Kidney (tissue), 14 donors: Measurements from ENCODE around the gene CRTC1. TPM values are rescaled to one million over a fixed set of nuclear protein-coding genes. Genes with fewer than 3 reads are reported as not detected.

Experiments used
- DNase-seq, 5 donors: peaks; one replicate each; pipeline ENCODE4 v3.0.0-alpha.2; 2013 to 2020
- FAIRE-seq: peaks from 2 replicates; lab custom pipeline; 2012; peaks lifted over from hg19 to GRCh38; lab: Jason Lieb, UNC
- H3K27ac ChIP-seq, 2 donors: one replicate each; pipeline ENCODE4 v1.7.0; 2013; ENCODE audit warnings: low read depth in 2 of 2, low read length in 2 of 2, inconsistent platforms in 1 of 2
- H3K27me3 ChIP-seq: one replicate; pipeline ENCODE4 v1.7.1; 2013; ENCODE audit warnings: low read length, inconsistent platforms; ENCODE audit not compliant: control insufficient read depth, insufficient read depth
- H3K36me3 ChIP-seq, 3 donors: one replicate each; pipeline versions ENCODE4 v1.7.0 to v1.7.1; 2013; ENCODE audit warnings: low read length in 3 of 3, control low read depth in 1 of 3, inconsistent platforms in 1 of 3; ENCODE audit not compliant: insufficient read depth in 3 of 3, control insufficient read depth in 2 of 3
- H3K4me1 ChIP-seq, 3 donors: one replicate each; pipeline versions ENCODE4 v1.7.0 to v1.7.1; 2013; ENCODE audit warnings: low read length in 3 of 3, inconsistent platforms in 1 of 3, low read depth in 1 of 3; ENCODE audit not compliant: control insufficient read depth in 2 of 3, insufficient read depth in 2 of 3
- H3K4me3 ChIP-seq, 3 donors: one replicate each; pipeline versions ENCODE4 v1.7.0 to v1.8.1; 2013; ENCODE audit warnings: low read length in 3 of 3, control low read depth in 1 of 3, inconsistent platforms in 1 of 3
- H3K9ac ChIP-seq, 3 donors: one replicate each; pipeline versions ENCODE4 v1.7.0 to v1.7.1; 2013; ENCODE audit warnings: low read length in 3 of 3, control low read depth in 1 of 3, inconsistent platforms in 1 of 3
- H3K9me3 ChIP-seq, 3 donors: one replicate each; pipeline versions ENCODE4 v1.7.0 to v1.7.1; 2013; ENCODE audit warnings: low read length in 3 of 3, control low read depth in 1 of 3, inconsistent platforms in 1 of 3; ENCODE audit not compliant: control insufficient read depth in 2 of 3, insufficient read depth in 1 of 3
- CTCF ChIP-seq: IDR thresholded peaks from 3 replicates; pipeline ENCODE4 v1.5.1; 2012; ENCODE audit warnings: mild to moderate bottlenecking, moderate library complexity, borderline replicate concordance; ENCODE audit not compliant: insufficient read depth; ENCODE audit errors: extremely low read depth
- intact Hi-C: fragments of 100-400 bp; cut with DNase I; formaldehyde crosslinking; loops from one replicate; pipeline ENCODE4 v1.11.1; 2022
- polyA plus RNA-seq: library from polyadenylated mRNA; stranded (reverse); fragments of 350-450 nt; fragmentation: Illumina TruSeq; extraction: RNeasy Lipid Tissue Mini Kit (QIAGEN cat#74804); gene quantifications from one replicate; pipeline ENCODE4 v1.2.3, GENCODE V29; 2014; ENCODE audit warnings: low read depth, low replicate concordance; ENCODE audit not compliant: insufficient read depth
- total RNA-seq: library from RNA; stranded (reverse); fragmentation: NEBNext Ultra II Directional; extraction: Animal tissue kit (Norgen Biotek cat#: 25700); gene quantifications from one replicate; pipeline ENCODE4 v1.2.1, GENCODE V29; 2021
- donor health status: control.
- donor health status: control.
- donor health status: control.
- donor health status: control.
- donor health status: control.
- donor health status: DM: yes; HTN: yes; CAD: no.
- donor health status: Normal renal cell carcinoma (clear cell type).

The CRTC1 gene
- total and polyA plus RNA-seq, 2 donors from 2014 or later = 10.9 to 26.8 TPM

GRCh38 chr19:18765224-18765623, 81.7 kb downstream of the CRTC1 start:
- no peak for TF ChIP-seq CTCF
- Histone ChIP-seq H3K4me1 (peaks cover 0 to 30% (median 25%) of the 10 kb centered on the region in 3 donors), H3K36me3 (no peaks in the 10 kb centered on the region), H3K9ac (no peak overlapping the region), H3K9me3 (no peaks in the 10 kb centered on the region), H3K27ac (no peak overlapping the region), H3K4me3 (no peak overlapping the region), H3K27me3 (no peaks in the 10 kb centered on the region)
- no peak for DNase-seq
- intact Hi-C loops = no loop called here
- no peak for FAIRE-seq

- no peak for TF ChIP-seq CTCF
- peak; percentile 60 to 86 (median 77) for DNase-seq
- H3K4me3 ChIP-seq = no peak overlapping the region
- no peaks in the 10 kb centered on the region for H3K9me3 ChIP-seq
- H3K9ac ChIP-seq = no peak overlapping the region
- no peak overlapping the region for H3K27ac ChIP-seq
- peaks cover 0 to 17% (median 15%) of the 10 kb centered on the region in 3 donors for H3K4me1 ChIP-seq
- no peak for FAIRE-seq
- intact Hi-C loops = no loop called here
- no peaks in the 10 kb centered on the region for H3K27me3 ChIP-seq
- no peaks in the 10 kb centered on the region for H3K36me3 ChIP-seq
Observed at GRCh38 chr19:18768046-18768771, 84.7 kb downstream of the CRTC1 start.

- intact Hi-C loops = no loop called here
- no peak overlapping the region for H3K27ac ChIP-seq
- TF ChIP-seq CTCF = no peak
- H3K9ac ChIP-seq = no peak overlapping the region
- no peaks in the 10 kb centered on the region for H3K36me3 ChIP-seq
- H3K9me3 ChIP-seq = no peaks in the 10 kb centered on the region
- no peak for FAIRE-seq
- H3K4me3 ChIP-seq = no peak overlapping the region
- H3K4me1 ChIP-seq = peaks cover 0 to 7% (median 4%) of the 10 kb centered on the region in 3 donors
- peak in 1 of 5 donors; percentile 89 for DNase-seq
- H3K27me3 ChIP-seq = no peaks in the 10 kb centered on the region
Observed at GRCh38 chr19:18768997-18769891, 85.8 kb downstream of the CRTC1 start.
